HG03457 (cell line): ENCODE data around the gene PDE4D.

Experiments
- ATAC-seq: cut with Tn5 transposase; IDR thresholded peaks from one replicate; pipeline ENCODE4 v1.9.1; 2021; ENCODE audit warnings: moderate number of reproducible peaks; ENCODE audit not compliant: unreplicated experiment

PDE4D gene

DNA sequence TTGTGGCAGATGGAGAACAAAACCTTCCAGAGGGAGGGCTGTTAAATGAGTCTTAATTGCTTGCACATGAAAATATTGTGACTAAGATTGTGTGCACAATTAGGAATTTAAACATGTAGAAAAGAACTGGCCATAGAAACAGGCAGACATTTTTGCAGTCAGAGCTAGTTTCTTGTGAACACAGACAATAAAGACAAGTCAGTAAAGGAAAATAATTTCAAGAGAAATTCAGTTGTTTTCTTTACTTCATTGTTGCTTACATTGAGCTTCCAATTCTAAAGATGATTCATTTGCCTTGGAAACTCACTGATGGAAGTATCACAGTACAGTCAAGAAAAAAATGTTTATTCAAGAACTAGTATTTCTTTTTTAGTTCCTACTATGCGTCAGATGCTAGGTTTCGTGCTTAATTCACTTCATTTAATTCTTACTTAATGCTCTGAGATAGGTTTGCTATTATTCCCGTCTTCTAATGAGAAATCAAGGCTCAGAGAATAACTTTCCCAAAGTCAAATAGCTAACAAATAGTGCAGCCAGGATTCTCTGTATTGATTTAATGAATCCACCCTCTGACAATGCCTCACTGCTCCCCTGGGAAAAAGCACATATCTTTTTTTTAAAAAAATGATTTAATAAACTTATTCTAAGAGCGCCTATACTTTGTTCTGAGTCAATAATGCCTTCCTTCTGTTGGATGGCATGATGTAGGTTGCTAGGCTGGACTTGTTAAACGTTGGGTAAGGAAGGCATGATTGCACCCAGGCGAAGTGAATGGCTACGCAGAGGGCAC is 729.3 kb downstream of the PDE4D start:
- no peak for ATAC-seq

- no peak for ATAC-seq
These were observed 732.1 kb downstream of the PDE4D start for GRCh38 chr5:59161221-59162105.

GRCh38 chr5:59158637-59159391 is 734.7 kb downstream of the PDE4D start:
- ATAC-seq: no peak

- no peak for ATAC-seq
These were observed 735.4 kb downstream of the PDE4D start for GRCh38 chr5:59158165-59158564.

- no peak for ATAC-seq
These were observed 736.5 kb downstream of the PDE4D start for GRCh38 chr5:59157068-59157467.

GRCh38 chr5:59152701-59153245 is 740.8 kb downstream of the PDE4D start:
- ATAC-seq: no peak

DNA sequence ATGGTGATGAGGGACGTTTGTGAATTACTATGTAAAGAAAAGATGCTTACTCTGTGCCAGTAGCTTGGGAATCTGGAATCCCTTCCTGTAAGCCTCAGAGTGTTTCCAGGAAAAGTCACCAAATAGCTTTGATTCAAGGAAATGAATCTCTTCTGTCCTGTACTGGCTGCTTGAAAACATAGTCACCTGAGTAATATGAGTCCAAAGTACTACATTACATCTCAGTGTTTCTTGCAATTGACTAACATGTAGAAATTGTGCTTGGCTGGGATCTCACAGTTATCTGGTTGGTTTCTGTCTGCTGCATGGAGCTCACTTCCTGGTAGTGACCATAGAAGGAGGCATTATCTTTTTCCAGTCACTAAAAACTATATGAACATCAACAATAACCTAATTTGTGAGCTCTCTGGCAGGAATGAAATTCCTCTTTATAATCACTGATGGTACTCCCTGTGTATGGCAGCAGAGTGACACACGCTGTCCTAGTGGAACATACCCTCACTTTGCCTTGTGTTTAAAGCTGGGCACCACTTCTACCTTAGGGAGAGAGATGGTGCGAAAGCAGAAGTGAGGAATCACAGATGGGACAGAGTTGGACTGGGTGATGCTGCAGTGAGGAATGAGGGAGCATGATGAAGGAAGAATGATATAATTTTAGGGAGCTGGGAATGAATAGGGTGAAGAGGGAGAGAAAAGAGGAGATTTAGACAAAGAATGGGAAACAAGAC is 742.2 kb downstream of the PDE4D start:
- no peak for ATAC-seq

- ATAC-seq: no peak
These were observed 743.7 kb downstream of the PDE4D start for GRCh38 chr5:59149827-59150226.

DNA sequence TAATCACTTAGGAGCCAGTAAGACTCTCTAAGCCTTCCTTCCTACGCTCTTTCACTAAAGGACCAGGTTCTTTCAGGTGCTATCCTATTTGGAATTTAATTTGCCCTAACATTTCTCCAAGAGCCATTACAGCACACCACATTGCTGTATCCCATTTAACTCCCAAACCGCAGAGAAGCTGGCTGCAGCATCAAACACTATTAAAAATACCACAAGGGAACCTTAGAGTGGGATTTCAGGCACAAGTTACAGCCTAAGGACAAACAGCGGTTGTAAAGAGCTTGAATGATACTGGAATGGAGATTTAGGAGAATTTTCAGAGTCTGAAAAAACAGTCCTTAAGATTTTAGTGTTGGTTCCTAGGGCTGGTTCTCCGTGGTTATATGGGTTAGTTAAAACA is 744.3 kb downstream of the PDE4D start:
- no peak for ATAC-seq

DNA sequence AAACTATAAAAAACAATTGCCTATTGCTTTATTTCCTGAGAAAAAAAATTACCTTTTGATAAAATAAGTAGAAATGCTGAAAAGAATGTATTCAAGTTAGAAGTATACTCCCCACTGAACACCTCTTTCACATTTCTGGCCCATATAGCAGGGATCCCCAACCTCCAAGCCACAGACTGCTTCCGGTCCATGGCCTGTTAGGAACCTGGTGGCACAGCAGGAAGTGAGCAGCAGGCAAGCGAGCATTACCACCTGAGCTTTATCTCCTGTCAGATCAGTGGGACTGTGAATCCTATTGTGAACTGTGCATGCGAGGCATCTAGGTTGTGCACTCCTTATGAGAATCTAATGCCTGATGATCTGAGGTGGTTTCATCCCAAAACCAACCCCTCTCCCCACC is 746.8 kb downstream of the PDE4D start:
- ATAC-seq: no peak

DNA sequence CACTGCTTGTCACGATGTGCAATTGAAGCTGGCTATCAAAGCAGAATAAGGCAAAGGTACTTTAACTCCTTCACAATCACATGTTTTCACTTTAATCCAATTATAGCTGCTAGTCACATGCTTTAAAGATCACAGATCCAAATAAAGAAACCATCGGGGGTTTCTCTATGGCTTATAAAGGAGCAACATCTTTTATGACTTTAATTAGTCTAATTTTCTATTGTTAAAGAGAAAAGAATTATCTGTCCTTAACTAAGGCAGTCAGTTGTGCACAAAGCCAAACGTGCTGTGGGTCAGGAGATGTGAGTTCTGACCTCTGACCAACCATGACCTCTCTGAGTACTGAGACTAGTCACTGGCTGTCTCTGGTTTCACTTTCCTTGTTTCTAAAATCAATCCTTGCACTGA is 749.6 kb downstream of the PDE4D start:
- ATAC-seq: peak; percentile 90

DNA sequence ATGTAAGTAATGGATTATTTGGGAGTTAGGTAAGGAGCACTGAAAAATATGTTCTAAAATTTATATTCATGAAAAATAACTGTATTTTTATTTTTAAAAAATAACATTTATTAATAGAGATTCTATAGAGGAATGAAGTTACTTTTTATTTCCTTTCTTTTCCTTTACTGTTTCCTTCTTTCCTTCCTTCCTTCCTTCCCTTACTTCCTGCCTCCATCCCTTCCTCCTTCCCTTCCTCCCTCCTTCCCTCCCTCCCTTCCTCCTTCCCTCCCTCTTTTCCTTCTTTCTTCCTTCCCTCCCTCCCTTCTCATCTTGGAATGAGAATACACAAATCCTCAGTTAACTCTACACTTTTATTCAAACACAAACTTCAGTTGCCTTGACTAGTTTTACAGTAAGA is 750.6 kb downstream of the PDE4D start:
- no peak for ATAC-seq

- ATAC-seq: no peak
These were observed 751.4 kb downstream of the PDE4D start for GRCh38 chr5:59142138-59142537.

DNA sequence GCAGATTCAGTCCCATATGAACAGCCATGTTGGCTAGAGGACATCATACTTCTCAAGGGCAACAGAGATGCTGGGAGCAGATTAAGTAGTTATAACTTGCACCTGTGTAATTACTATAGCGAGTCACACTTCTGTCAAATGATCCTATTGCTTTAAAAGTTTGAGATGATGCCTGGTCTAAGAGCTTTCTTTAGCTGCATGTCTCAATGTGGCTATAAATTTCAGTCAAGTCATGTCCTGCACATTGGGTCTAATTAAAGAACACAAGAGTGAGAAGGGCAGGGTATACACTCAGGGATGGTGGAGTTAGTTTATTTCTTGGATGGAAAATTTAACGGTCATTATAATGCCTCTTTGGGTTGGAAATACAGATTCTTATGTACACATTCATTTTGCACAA is 753.4 kb downstream of the PDE4D start:
- no peak for ATAC-seq

DNA sequence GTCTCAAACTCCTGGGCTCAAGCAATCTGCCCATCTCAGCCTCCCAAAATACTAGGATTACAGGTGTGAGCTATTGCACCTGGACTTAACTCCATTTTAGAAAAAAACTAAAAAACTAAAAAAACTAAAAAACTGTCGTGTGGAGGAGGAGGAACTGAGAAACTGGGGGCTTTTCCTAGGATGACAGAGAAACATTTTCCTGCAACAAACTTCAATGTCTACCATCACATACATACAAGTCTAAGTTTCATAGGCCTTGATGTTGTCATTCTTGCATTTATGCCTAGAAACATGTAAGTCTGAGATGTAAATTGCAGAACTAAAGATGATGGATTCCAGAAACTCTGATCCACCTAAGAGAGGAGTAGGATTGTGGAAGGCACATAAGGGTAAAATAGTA is 753.8 kb downstream of the PDE4D start:
- ATAC-seq: no peak

DNA sequence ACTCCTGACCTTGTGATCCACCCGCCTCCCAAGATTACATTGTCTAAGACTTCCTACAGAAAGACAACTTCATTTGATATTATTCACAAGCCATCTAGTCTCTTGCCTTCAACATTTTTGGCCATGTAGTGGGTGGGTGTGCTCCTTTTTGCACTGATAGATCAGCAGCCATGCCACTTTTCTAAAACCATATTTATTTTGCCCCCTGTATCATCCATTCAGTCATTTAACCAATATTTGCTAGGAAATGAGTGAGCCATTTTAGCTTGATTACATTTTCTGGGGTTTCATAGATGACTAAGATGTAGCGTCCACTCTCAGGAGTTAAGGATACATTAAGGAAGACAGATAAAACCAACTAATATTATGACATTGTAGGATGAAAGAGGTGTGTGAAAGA is 755.0 kb downstream of the PDE4D start:
- ATAC-seq: no peak

DNA sequence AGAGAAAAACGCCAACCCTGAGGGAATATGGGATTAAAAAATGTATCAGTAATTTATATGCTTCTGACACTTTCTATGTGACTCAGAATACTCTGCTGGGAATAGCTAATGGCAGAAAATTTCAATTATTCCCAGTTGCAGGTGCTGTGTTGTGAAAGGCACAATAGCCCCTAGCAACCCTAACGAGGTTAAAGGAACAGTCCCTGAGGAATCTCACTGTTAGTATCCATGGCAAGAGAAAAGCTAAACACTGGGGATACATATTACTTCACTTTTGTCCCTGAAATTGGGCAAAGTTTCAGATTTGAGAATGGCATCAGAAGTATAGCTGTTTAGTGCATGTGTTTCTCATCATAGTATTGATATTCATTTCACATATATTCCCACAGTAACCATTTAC is 755.7 kb downstream of the PDE4D start:
- no peak for ATAC-seq

DNA sequence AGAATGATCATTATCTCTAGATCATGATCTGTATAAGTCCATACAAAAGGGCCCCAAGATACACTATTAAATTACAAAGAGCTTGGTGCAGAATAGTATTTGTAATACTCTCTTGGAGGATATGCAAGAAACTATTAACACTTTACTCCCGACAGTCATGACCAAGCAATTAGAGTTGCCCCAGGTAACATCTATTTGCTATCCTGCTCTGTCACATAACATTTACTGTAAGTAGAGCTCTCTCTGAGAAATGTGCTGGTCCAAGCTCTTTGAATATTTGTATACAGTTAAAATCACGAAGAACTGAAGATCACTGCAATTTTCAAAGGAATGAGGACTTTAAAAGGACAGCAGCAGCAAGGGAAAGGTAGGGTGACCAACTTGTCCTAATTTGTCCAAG is 757.0 kb downstream of the PDE4D start:
- no peak for ATAC-seq

- no peak for ATAC-seq
These were observed 758.9 kb downstream of the PDE4D start for GRCh38 chr5:59134471-59135163.

- ATAC-seq: no peak
These were observed 759.7 kb downstream of the PDE4D start for GRCh38 chr5:59133764-59134261.
